ENCODE results near the gene SPATC1L.

The SPATC1L gene

DNA sequence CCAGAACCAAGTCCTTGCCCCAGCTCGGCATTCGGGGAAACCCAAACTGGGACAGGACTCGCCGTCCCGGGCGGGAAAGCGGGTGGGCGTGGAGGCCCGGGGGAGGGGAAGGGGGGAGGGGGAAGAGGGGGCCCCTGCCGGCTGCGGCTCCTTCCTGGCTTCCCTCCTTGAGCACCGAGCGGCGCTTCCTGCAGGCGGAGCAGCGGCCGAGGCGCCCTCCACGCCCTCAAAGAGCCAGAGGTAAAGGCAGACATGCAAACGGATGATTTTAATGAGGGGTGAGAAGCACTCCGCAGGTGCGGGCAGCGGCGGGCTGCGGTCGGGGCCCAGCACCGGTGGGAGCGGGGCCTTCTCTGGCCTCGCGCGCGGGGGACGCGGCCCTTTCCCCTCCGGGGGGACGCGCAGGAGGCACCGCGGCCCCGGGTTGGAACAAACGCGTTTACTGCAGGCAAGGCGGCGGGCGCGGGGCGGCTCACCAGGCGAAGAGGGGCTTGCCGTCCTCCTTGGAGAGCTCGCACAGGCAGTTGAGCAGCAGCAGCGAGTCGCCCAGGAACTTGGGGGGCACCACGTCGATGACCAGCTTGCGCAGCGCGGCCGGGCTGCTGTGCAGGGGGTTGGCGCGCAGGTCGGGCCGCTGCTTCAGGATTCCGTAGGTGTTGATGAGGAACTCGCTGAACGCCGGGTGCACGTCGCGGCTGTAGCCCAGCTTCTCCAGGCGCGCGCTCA, 23.2 kb downstream of the SPATC1L start:
- Histone ChIP-seq H3K9me3 (ENCODE audit: control insufficient read depth, low read length) (no peaks in the 10 kb centered on the region), H3K4me1 (ENCODE audit: control insufficient read depth, insufficient read depth, low read length, poor library complexity, severe bottlenecking) (no peaks in the 10 kb centered on the region), H3K36me3 (ENCODE audit: control insufficient read depth, insufficient read depth, low read length) (no peaks in the 10 kb centered on the region), H3K27me3 (replicated peaks; ENCODE audit: control insufficient read depth, insufficient read depth, low read length, poor library complexity, severe bottlenecking) (no peaks in the 10 kb centered on the region), H3K4me3 (ENCODE audit: insufficient read depth, low read depth, low read length, poor library complexity, severe bottlenecking) (no peak overlapping the region), H3K27ac (ENCODE audit: insufficient read depth, low read length, poor library complexity, severe bottlenecking) (no peak overlapping the region)
- DNase-seq, result no peak

GRCh38 chr21:46160657-46160906, 23.7 kb downstream of the SPATC1L start:
- Histone ChIP-seq H3K36me3 (ENCODE audit: control insufficient read depth, insufficient read depth, low read length) (no peaks in the 10 kb centered on the region), H3K4me1 (ENCODE audit: control insufficient read depth, insufficient read depth, low read length, poor library complexity, severe bottlenecking) (no peaks in the 10 kb centered on the region), H3K4me3 (ENCODE audit: insufficient read depth, low read depth, low read length, poor library complexity, severe bottlenecking) (no peak overlapping the region), H3K27ac (ENCODE audit: insufficient read depth, low read length, poor library complexity, severe bottlenecking) (no peak overlapping the region), H3K9me3 (ENCODE audit: control insufficient read depth, low read length) (no peaks in the 10 kb centered on the region), H3K27me3 (replicated peaks; ENCODE audit: control insufficient read depth, insufficient read depth, low read length, poor library complexity, severe bottlenecking) (no peaks in the 10 kb centered on the region)
- no peak for DNase-seq

DNA sequence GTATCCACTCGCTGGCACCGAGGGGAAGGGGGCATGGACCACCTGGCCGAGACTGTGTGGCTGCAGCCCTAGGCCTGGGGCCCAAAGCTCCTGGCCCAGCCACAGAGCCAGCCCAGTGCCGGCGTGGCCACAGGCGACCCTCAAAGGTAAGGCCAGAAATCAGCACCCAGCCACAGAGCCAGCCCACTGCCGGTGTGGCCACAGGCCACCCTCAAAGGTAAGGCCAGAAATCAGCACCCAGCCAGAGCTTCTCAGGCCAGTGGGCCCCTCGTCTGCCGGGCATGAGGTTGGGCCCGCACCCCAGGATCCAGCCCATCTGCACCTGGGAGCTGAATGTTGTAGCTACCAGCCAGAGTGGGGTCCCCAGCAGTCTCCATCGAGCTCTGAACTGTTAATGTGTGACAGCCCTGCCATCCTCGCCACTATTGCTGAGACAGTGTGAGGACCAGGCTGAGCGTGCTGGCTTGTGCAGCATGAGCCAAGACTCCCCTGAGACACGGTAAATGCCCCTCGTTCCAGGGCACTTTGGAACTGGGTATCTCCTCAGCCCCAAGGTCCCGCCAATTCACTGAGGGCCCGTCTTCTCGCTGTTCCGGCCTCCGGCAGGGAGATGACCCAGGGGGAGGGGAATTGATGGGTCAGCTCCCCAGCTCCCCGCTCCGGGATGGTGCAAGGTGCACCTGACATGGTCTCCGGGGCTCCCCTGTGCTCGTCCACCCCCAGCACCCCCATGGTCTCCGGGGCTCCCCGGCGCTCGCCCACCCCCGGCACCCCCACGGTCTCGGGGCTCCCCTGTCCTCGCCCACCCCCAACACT, 24.2 kb downstream of the SPATC1L start:
- no peak for DNase-seq
- Histone ChIP-seq H3K4me3 (ENCODE audit: insufficient read depth, low read depth, low read length, poor library complexity, severe bottlenecking) (no peak overlapping the region), H3K27me3 (replicated peaks; ENCODE audit: control insufficient read depth, insufficient read depth, low read length, poor library complexity, severe bottlenecking) (no peaks in the 10 kb centered on the region), H3K4me1 (ENCODE audit: control insufficient read depth, insufficient read depth, low read length, poor library complexity, severe bottlenecking) (no peaks in the 10 kb centered on the region), H3K36me3 (ENCODE audit: control insufficient read depth, insufficient read depth, low read length) (no peaks in the 10 kb centered on the region), H3K9me3 (ENCODE audit: control insufficient read depth, low read length) (no peaks in the 10 kb centered on the region), H3K27ac (ENCODE audit: insufficient read depth, low read length, poor library complexity, severe bottlenecking) (no peak overlapping the region)

DNA sequence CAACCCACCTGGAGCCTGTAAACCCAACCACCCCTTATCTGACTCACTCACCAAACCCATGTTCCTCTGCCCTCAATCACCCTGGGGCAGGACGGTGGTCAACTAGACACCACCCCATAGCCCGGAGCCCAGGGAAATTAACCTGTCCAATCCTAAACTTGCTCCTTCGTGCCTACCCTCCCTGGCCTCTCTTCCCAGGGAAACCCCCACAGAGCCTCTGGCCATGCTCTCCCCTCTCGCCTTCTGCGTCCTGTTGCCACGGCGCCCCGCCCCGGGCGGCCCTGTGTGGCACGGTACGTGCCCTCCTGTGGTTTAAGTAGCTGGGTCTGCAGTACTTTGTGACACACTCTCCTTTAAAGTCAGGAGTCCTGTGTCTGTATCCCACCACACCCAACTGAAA, 24.9 kb downstream of the SPATC1L start:
- no peaks in the 10 kb centered on the region for H3K27me3 ChIP-seq (replicated peaks; ENCODE audit: control insufficient read depth, insufficient read depth, low read length, poor library complexity, severe bottlenecking)
- DNase-seq, result no peak
- H3K36me3 ChIP-seq (ENCODE audit: control insufficient read depth, insufficient read depth, low read length), result no peaks in the 10 kb centered on the region
- no peaks in the 10 kb centered on the region for H3K4me1 ChIP-seq (ENCODE audit: control insufficient read depth, insufficient read depth, low read length, poor library complexity, severe bottlenecking)
- H3K4me3 ChIP-seq (ENCODE audit: insufficient read depth, low read depth, low read length, poor library complexity, severe bottlenecking), result no peak overlapping the region
- H3K9me3 ChIP-seq (ENCODE audit: control insufficient read depth, low read length), result no peaks in the 10 kb centered on the region
- no peak overlapping the region for H3K27ac ChIP-seq (ENCODE audit: insufficient read depth, low read length, poor library complexity, severe bottlenecking)

- Histone ChIP-seq H3K27ac (ENCODE audit: insufficient read depth, low read length, poor library complexity, severe bottlenecking) (no peak overlapping the region), H3K4me3 (ENCODE audit: insufficient read depth, low read depth, low read length, poor library complexity, severe bottlenecking) (no peak overlapping the region), H3K27me3 (replicated peaks; ENCODE audit: control insufficient read depth, insufficient read depth, low read length, poor library complexity, severe bottlenecking) (no peaks in the 10 kb centered on the region), H3K36me3 (ENCODE audit: control insufficient read depth, insufficient read depth, low read length) (no peaks in the 10 kb centered on the region), H3K9me3 (ENCODE audit: control insufficient read depth, low read length) (no peaks in the 10 kb centered on the region), H3K4me1 (ENCODE audit: control insufficient read depth, insufficient read depth, low read length, poor library complexity, severe bottlenecking) (no peaks in the 10 kb centered on the region)
- DNase-seq, result no peak
Observed at GRCh38 chr21:46158666-46159300, 25.5 kb downstream of the SPATC1L start.

DNA sequence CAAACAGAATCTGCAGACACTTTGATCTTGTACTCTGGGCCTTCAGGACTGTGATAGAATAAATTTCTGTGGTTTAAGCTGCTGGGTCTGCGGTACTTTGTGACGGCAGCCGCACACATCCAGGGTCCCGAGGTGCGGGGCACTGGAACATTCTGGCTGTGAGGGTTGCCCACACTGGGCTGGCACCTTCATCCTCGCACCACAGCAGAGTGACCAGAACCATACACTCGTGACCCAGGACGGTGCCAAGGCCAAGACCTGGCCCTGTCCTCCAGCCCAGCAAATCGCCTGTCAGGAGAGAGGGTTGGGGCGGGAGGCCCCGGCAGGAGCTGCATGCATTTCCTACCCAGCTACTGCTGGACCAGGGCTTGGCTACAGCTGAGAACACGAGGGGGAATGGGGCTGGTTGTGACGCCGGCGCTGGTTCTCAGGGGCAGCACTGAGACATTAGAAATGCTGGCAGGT, 26.2 kb downstream of the SPATC1L start:
- Histone ChIP-seq H3K9me3 (ENCODE audit: control insufficient read depth, low read length) (no peaks in the 10 kb centered on the region), H3K27me3 (replicated peaks; ENCODE audit: control insufficient read depth, insufficient read depth, low read length, poor library complexity, severe bottlenecking) (no peaks in the 10 kb centered on the region), H3K4me1 (ENCODE audit: control insufficient read depth, insufficient read depth, low read length, poor library complexity, severe bottlenecking) (no peaks in the 10 kb centered on the region), H3K27ac (ENCODE audit: insufficient read depth, low read length, poor library complexity, severe bottlenecking) (no peak overlapping the region), H3K36me3 (ENCODE audit: control insufficient read depth, insufficient read depth, low read length) (no peaks in the 10 kb centered on the region), H3K4me3 (ENCODE audit: insufficient read depth, low read depth, low read length, poor library complexity, severe bottlenecking) (no peak overlapping the region)
- no peak for DNase-seq

GRCh38 chr21:46157396-46157986, 26.8 kb downstream of the SPATC1L start:
- DNase-seq, result no peak
- H3K27me3 ChIP-seq (replicated peaks; ENCODE audit: control insufficient read depth, insufficient read depth, low read length, poor library complexity, severe bottlenecking), result no peaks in the 10 kb centered on the region
- no peaks in the 10 kb centered on the region for H3K9me3 ChIP-seq (ENCODE audit: control insufficient read depth, low read length)
- no peak overlapping the region for H3K4me3 ChIP-seq (ENCODE audit: insufficient read depth, low read depth, low read length, poor library complexity, severe bottlenecking)
- no peak overlapping the region for H3K27ac ChIP-seq (ENCODE audit: insufficient read depth, low read length, poor library complexity, severe bottlenecking)
- no peaks in the 10 kb centered on the region for H3K36me3 ChIP-seq (ENCODE audit: control insufficient read depth, insufficient read depth, low read length)
- H3K4me1 ChIP-seq (ENCODE audit: control insufficient read depth, insufficient read depth, low read length, poor library complexity, severe bottlenecking), result no peaks in the 10 kb centered on the region

DNA sequence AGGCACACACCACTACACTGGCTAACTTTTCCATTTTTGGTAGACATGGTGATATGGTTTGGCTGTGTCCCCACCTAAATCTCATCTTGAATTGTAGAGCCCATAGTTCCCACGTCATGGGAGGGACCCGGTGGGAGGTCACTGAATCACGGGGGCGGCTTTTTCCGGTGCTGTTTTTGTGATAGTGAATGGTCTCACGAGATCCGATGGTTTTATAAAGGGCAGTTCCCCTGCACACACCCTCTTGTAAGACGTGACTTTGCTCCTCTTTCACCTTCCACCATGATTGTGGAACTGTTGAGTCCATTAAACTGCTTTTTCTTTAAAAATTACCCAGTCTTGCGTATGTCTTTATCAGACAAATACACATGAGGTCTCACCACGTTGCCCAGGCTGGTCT, 27.6 kb downstream of the SPATC1L start:
- DNase-seq, result no peak
- no peaks in the 10 kb centered on the region for H3K9me3 ChIP-seq (ENCODE audit: control insufficient read depth, low read length)
- no peaks in the 10 kb centered on the region for H3K4me1 ChIP-seq (ENCODE audit: control insufficient read depth, insufficient read depth, low read length, poor library complexity, severe bottlenecking)
- no peak overlapping the region for H3K4me3 ChIP-seq (ENCODE audit: insufficient read depth, low read depth, low read length, poor library complexity, severe bottlenecking)
- no peak overlapping the region for H3K27ac ChIP-seq (ENCODE audit: insufficient read depth, low read length, poor library complexity, severe bottlenecking)
- no peaks in the 10 kb centered on the region for H3K27me3 ChIP-seq (replicated peaks; ENCODE audit: control insufficient read depth, insufficient read depth, low read length, poor library complexity, severe bottlenecking)
- no peaks in the 10 kb centered on the region for H3K36me3 ChIP-seq (ENCODE audit: control insufficient read depth, insufficient read depth, low read length)

DNA sequence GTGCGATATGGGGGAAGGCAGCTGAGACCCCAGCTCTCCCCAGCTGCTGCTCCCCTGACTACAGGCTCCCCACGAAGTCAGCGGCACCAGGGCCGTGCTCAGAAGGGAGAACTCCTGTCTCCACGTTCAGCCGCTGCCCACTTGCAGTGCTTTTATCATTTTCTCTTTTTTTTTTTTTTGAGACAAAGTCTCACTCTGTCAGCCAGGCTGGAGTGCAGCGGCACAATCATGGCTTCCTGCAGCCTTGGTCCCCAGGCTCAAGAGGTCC, 27.9 kb downstream of the SPATC1L start:
- Histone ChIP-seq H3K4me3 (ENCODE audit: insufficient read depth, low read depth, low read length, poor library complexity, severe bottlenecking) (no peak overlapping the region), H3K9me3 (ENCODE audit: control insufficient read depth, low read length) (no peaks in the 10 kb centered on the region), H3K27me3 (replicated peaks; ENCODE audit: control insufficient read depth, insufficient read depth, low read length, poor library complexity, severe bottlenecking) (no peaks in the 10 kb centered on the region), H3K36me3 (ENCODE audit: control insufficient read depth, insufficient read depth, low read length) (no peaks in the 10 kb centered on the region), H3K27ac (ENCODE audit: insufficient read depth, low read length, poor library complexity, severe bottlenecking) (no peak overlapping the region), H3K4me1 (ENCODE audit: control insufficient read depth, insufficient read depth, low read length, poor library complexity, severe bottlenecking) (no peaks in the 10 kb centered on the region)
- DNase-seq, result no peak

Data from effector memory CD4-positive, alpha-beta T cell (primary cell).